Measurements from ENCODE around the gene PPP2R2B.

DNA sequence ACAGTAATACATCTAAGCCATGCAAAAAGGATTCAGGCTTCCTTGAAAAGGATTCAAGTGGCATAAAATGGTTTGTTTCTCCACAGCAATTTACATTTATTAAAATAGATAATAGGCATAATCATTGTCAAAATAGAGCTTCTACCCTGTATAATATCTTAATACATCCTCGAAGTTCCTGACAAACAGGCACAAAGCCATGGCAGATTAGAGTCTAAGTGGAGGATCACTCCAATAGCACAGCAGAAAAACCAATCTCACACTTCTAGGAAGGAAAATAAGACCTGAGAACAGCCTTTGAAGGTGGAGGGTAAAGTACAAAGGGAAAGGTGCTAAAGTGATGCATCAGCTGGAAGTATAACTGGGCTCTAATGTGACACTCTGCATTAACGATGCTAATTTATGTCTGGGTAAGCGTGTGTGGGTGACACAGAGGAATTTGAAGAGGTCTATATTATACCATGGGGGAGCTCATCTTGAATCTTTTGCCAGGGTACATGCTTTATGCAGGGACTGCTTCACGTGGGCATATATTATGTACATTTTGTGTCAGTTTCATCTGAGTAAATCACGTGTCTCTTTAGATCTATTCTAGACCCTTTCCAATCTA, 28.8 kb downstream of the PPP2R2B start:
- TF ChIP-seq, protein P1, sequence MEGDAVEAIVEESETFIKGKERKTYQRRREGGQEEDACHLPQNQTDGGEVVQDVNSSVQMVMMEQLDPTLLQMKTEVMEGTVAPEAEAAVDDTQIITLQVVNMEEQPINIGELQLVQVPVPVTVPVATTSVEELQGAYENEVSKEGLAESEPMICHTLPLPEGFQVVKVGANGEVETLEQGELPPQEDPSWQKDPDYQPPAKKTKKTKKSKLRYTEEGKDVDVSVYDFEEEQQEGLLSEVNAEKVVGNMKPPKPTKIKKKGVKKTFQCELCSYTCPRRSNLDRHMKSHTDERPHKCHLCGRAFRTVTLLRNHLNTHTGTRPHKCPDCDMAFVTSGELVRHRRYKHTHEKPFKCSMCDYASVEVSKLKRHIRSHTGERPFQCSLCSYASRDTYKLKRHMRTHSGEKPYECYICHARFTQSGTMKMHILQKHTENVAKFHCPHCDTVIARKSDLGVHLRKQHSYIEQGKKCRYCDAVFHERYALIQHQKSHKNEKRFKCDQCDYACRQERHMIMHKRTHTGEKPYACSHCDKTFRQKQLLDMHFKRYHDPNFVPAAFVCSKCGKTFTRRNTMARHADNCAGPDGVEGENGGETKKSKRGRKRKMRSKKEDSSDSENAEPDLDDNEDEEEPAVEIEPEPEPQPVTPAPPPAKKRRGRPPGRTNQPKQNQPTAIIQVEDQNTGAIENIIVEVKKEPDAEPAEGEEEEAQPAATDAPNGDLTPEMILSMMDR (IDR thresholded peaks at IDR 0.05): no peak
- no peak for TF ChIP-seq POLR2A (IDR thresholded peaks at IDR 0.05)
- TF ChIP-seq EP300 (IDR thresholded peaks at IDR 0.05): no peak
